HFF-Myc (cell line): ENCODE data around the gene SORBS1.

Source experiments
- DNase-seq: peaks from one replicate; pipeline ENCODE4 v3.0.0-alpha.2; 2011; ENCODE audit warnings: low read depth; ENCODE audit errors: extremely low read depth
- H3K4me3 ChIP-seq: replicated peaks from 2 replicates; pipeline ENCODE4 v1.5.1; 2011; ENCODE audit warnings: low read depth, mild to moderate bottlenecking, control low read depth, low read length
- TF ChIP-seq, protein P1 (sequence below): IDR thresholded peaks from 2 replicates; pipeline ENCODE4 v1.5.1; 2012; ENCODE audit warnings: mild to moderate bottlenecking, low read depth, low read length, control low read depth; ENCODE audit errors: missing control alignments

The SORBS1 gene

DNA sequence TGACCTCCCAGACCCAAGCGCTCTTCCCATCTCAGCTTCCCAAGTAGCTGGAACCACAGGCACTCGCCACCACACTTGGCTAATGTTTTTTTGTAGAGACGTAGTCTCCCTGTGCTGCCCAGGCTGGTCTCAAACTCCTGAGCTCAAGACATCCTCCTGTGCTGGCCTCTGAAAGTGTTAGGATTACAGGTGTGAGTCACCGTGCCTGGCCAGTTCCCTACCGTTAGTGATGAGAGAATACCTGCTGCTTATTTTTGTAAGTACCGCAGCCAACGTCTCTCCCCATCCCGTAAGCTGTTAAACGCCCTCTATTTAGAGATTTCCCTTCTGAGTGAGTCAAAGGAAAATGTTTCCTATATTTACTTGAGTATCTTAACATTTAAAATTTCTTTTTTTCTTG is 231.9 kb downstream of the SORBS1 start:
- TF ChIP-seq, protein P1, sequence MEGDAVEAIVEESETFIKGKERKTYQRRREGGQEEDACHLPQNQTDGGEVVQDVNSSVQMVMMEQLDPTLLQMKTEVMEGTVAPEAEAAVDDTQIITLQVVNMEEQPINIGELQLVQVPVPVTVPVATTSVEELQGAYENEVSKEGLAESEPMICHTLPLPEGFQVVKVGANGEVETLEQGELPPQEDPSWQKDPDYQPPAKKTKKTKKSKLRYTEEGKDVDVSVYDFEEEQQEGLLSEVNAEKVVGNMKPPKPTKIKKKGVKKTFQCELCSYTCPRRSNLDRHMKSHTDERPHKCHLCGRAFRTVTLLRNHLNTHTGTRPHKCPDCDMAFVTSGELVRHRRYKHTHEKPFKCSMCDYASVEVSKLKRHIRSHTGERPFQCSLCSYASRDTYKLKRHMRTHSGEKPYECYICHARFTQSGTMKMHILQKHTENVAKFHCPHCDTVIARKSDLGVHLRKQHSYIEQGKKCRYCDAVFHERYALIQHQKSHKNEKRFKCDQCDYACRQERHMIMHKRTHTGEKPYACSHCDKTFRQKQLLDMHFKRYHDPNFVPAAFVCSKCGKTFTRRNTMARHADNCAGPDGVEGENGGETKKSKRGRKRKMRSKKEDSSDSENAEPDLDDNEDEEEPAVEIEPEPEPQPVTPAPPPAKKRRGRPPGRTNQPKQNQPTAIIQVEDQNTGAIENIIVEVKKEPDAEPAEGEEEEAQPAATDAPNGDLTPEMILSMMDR: no peak
- DNase-seq: no peak
- no peak overlapping the region for H3K4me3 ChIP-seq

DNA sequence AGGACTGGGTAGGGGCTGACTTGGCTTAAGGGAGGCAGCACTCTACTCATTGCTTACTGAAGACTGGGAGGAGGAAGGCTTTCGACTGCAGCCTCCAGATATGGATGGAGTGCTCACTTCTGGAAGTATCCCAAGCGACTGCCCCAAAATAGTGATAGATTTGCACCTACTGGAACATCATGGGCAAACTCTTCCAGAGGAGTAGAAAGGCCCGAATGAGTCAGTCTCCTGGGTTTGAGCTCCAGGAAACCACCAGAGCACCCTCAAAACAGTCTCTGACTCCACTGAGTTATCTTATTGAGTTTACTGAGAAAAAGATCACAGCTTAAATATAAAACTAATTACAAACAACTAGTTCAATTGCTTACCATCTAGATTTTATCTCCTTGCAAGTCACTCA is 233.2 kb downstream of the SORBS1 start:
- H3K4me3 ChIP-seq: no peak overlapping the region
- TF ChIP-seq, protein P1: no peak
- no peak for DNase-seq

DNA sequence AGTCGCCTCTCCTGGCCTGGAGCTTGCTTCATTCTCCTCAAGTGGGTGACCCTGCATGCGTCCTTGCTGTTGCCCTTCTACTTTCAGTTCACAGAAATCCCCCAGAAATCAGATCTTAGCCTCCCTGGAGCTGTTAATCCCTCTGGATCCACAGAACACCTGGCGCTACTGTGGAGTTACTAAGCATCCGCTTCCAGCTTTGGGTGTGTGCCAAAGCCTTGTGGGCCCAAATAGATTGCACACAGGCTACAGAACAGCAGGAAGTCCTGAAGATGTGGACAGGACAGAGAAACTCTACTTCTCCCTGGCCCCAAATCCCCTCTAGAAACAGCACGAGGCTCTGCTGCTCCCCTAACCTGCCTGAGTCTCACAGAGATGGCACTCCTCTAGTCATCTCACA is 233.8 kb downstream of the SORBS1 start:
- H3K4me3 ChIP-seq: no peak overlapping the region
- TF ChIP-seq, protein P1: no peak
- peak; percentile 65 for DNase-seq

DNA sequence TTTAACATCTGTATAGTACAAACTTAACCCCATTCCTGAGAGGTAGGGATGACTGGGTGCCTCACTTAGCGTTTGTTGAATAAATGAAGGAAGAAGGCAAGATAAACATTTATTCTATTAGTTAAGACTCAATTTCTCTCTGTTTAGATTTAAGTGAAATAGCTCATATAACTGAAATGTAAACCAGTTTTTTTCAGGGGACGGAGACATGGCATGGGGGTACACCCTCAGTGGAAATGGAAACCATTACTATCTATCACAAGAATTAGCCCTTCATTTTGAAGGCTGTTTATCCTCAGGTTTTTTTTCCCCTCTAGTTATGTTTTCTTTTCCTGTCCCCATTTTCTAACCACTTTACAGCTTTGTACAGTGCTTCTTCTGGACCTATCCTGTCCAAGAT is 234.8 kb downstream of the SORBS1 start:
- TF ChIP-seq, protein P1: no peak
- DNase-seq: no peak
- no peak overlapping the region for H3K4me3 ChIP-seq

DNA sequence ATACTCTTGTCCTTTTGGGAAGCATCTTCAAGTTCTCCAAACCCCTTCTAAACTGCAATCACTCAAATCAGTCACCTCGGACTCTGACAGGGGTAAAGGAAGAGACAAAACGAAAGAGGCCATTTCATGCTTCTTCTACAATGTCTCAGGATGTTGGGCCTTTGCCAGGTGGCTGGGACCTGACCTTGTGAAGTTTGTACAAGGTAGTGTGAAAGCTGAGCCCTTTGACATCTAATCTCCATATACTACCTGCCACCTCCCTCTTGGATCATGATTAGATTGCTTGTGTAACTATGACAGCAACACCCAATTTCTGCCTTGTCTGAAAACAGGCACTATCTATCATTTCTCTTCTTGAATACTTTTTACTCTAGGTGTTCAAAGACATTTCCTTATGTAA is 235.3 kb downstream of the SORBS1 start:
- TF ChIP-seq, protein P1: no peak
- no peak for DNase-seq
- H3K4me3 ChIP-seq: no peak overlapping the region

DNA sequence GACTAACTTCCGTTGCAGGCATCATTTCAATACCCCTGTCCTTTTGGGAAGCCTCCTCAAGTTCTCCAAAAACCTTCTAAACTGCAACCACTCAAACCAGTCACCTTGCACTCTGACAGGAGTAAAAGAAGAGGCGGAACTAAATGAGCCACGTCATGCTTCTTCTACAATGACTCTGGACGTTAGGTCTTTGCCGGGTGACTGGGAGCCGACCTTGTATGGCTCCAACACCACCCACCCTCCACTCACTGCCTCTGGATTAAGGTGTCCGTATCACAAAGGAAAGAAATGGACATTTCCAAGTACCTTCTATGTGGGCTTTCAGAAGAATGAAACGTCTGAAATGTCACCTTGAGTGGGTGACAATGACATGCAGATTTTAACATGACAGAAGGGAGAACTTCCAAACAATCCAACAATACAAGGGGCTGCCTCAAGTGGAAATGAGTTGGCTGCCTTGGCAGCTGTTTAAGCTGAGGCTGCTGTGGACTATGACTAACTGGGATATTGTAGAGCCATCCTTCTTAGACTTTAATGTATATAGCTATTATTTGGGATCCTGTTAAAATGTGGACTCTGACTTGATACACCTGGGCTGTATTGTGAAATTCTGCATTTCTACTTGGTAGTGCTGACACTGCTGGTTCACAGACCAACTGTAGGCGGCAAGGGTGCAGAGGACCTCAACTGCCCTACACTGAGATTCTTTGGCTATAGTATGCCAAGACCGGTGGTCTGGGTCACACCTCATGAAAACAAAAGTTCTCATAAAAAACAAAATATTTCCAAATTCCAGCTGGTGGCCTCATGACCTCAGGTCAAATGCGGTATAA is 236.5 kb downstream of the SORBS1 start:
- TF ChIP-seq, protein P1: no peak
- H3K4me3 ChIP-seq: no peak overlapping the region
- DNase-seq: no peak
